HG02885 (cell line): ENCODE data around the gene F11R.
"Not testable (repeated sequence)": the region's sequence is repeated elsewhere in the genome, so short reads cannot be mapped to it uniquely, and the experiment has no call there.

ENCODE experiments used
- ATAC-seq: cut with Tn5 transposase; IDR thresholded peaks from one replicate; pipeline ENCODE4 v1.9.1; 2021; ENCODE audit warnings: mild to moderate bottlenecking; ENCODE audit not compliant: unreplicated experiment, poor library complexity

The F11R gene

GRCh38 chr1:160981584-160982411, 39.2 kb downstream of the F11R start:
- ATAC-seq = no peak

- no peak for ATAC-seq
Measured at GRCh38 chr1:160979286-160979685, 41.7 kb downstream of the F11R start.

- ATAC-seq = no peak
Measured at GRCh38 chr1:160978510-160978927, 42.4 kb downstream of the F11R start.

- ATAC-seq = no peak
Measured at GRCh38 chr1:160975026-160975425, 45.9 kb downstream of the F11R start.

GRCh38 chr1:160973491-160973890, 47.5 kb downstream of the F11R start:
- no peak for ATAC-seq

- ATAC-seq = no peak
Measured at GRCh38 chr1:160972939-160973338, 48.0 kb downstream of the F11R start.

GRCh38 chr1:160971618-160972056, 49.3 kb downstream of the F11R start:
- no peak for ATAC-seq

GRCh38 chr1:160963521-160963920, 57.4 kb downstream of the F11R start:
- no peak for ATAC-seq

GRCh38 chr1:160961419-160961818, 59.5 kb downstream of the F11R start:
- no peak for ATAC-seq

- ATAC-seq = no peak
Measured at GRCh38 chr1:160956966-160957365, 64.0 kb downstream of the F11R start.

GRCh38 chr1:160954158-160955104, 66.5 kb downstream of the F11R start, which contains the start of gene ITLN2:
Gene ITLN2 (minus strand): TSS chr1:160954809. CDS start chr1:160954741, 68 bp downstream.
- peak; percentile 59 for ATAC-seq

GRCh38 chr1:160953030-160953429, 67.9 kb downstream of the F11R start:
- no peak for ATAC-seq

- no peak for ATAC-seq
Measured at GRCh38 chr1:160952129-160952510, 68.8 kb downstream of the F11R start.

GRCh38 chr1:160951443-160952128, 69.4 kb downstream of the F11R start:
- no peak for ATAC-seq

- ATAC-seq = no peak
Measured at GRCh38 chr1:160950657-160951056, 70.3 kb downstream of the F11R start.

- no peak for ATAC-seq
Measured at GRCh38 chr1:160949881-160950280, 71.1 kb downstream of the F11R start.

GRCh38 chr1:160949216-160949880, 71.6 kb downstream of the F11R start:
- not testable (repeated sequence) for ATAC-seq

GRCh38 chr1:160947174-160947759, 73.7 kb downstream of the F11R start:
- ATAC-seq = not testable (repeated sequence)

GRCh38 chr1:160945881-160946280, 75.1 kb downstream of the F11R start:
- not testable (repeated sequence) for ATAC-seq
